Spleen (tissue), 7 donors: ENCODE data around the gene MYDGF.

Experiments used
- CTCF ChIP-seq, 11 experiments: fragments of 200-600 bp in 7 of 11; fragments of 450-650 bp in 4 of 11; sonication (generic) in 4 of 11; IDR thresholded peaks in 8 of 11; conservative IDR thresholded peaks in 3 of 11; 1 replicate in 7 of 11; 2 replicates in 4 of 11; pipeline versions ENCODE4 v1.4.0 to v1.8.0; 2016 to 2021; ENCODE audit warnings: antibody characterized with exemption in 11 of 11, inconsistent platforms in 4 of 11, mild to moderate bottlenecking in 1 of 11
- POLR2AphosphoS5 ChIP-seq, 3 donors: sonication (generic); formaldehyde crosslinking; IDR thresholded peaks; one replicate each; pipeline ENCODE4 v1.5.1; 2017; ENCODE audit warnings: antibody characterized with exemption in 3 of 3
- donor health status: DM: no; HTN: no; CAD: no; lungs with moderate emphysema.
- donor health status: DM: no; HTN: no; CAD: no.
- donor health status: DM: no; HTN: no; CAD: no.

- TF ChIP-seq CTCF (IDR thresholded peaks at IDR 0.05 in 8 of 11, conservative IDR thresholded peaks at IDR 0.05 in 3 of 11), result no peak
- TF ChIP-seq POLR2AphosphoS5 (IDR thresholded peaks at IDR 0.05), result peak in 1 of 3 donors; percentile 4
These were observed 24.3 kb upstream of the MYDGF start for GRCh38 chr19:4694211-4694987.
